GM23338 (cell line): Measurements from ENCODE around the gene OR2T10.
"Not testable (repeated sequence)": the region's sequence is repeated elsewhere in the genome, so short reads cannot be mapped to it uniquely, and the experiment has no call there.

Source experiments
- EZH2 ChIP-seq: fragments of 200-600 bp; sonication (generic); IDR thresholded peaks from one replicate; pipeline ENCODE4 v1.8.0; 2017; ENCODE audit warnings: antibody characterized with exemption, mild to moderate bottlenecking, low read depth; ENCODE audit not compliant: unreplicated experiment
- EZH2phosphoT487 ChIP-seq: fragments of 200-600 bp; sonication (generic); IDR thresholded peaks from one replicate; pipeline ENCODE4 v1.8.1; 2018; ENCODE audit warnings: antibody characterized with exemption; ENCODE audit not compliant: unreplicated experiment
- NANOG ChIP-seq: IDR thresholded peaks from 2 replicates; pipeline ENCODE4 v1.6.1; 2016; ENCODE audit warnings: antibody characterized with exemption, borderline replicate concordance
- REST ChIP-seq: IDR thresholded peaks from one replicate; pipeline ENCODE4 v1.6.1; 2018; ENCODE audit warnings: antibody characterized with exemption; ENCODE audit not compliant: unreplicated experiment
- TF ChIP-seq, protein P1 (sequence below), 2 experiments: fragments of 200-600 bp in 1 of 2; sonication (generic) in 1 of 2; conservative IDR thresholded peaks; 2 replicates each; pipeline versions ENCODE4 v1.5.1 to v1.6.1; 2016 to 2017; ENCODE audit warnings: antibody characterized with exemption in 2 of 2, low read depth in 2 of 2, mild to moderate bottlenecking in 2 of 2, moderate library complexity in 1 of 2
- TF ChIP-seq, protein P2 (sequence below): IDR thresholded peaks from 2 replicates; pipeline ENCODE4 v1.6.1; 2016; ENCODE audit warnings: antibody characterized with exemption

- TF ChIP-seq, protein P1, sequence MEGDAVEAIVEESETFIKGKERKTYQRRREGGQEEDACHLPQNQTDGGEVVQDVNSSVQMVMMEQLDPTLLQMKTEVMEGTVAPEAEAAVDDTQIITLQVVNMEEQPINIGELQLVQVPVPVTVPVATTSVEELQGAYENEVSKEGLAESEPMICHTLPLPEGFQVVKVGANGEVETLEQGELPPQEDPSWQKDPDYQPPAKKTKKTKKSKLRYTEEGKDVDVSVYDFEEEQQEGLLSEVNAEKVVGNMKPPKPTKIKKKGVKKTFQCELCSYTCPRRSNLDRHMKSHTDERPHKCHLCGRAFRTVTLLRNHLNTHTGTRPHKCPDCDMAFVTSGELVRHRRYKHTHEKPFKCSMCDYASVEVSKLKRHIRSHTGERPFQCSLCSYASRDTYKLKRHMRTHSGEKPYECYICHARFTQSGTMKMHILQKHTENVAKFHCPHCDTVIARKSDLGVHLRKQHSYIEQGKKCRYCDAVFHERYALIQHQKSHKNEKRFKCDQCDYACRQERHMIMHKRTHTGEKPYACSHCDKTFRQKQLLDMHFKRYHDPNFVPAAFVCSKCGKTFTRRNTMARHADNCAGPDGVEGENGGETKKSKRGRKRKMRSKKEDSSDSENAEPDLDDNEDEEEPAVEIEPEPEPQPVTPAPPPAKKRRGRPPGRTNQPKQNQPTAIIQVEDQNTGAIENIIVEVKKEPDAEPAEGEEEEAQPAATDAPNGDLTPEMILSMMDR (conservative IDR thresholded peaks at IDR 0.05; ENCODE audit: low read depth in 2 of 2), result not testable (repeated sequence)
- TF ChIP-seq EZH2, REST, EZH2phosphoT487, NANOG: not testable (repeated sequence)
- TF ChIP-seq, protein P2, sequence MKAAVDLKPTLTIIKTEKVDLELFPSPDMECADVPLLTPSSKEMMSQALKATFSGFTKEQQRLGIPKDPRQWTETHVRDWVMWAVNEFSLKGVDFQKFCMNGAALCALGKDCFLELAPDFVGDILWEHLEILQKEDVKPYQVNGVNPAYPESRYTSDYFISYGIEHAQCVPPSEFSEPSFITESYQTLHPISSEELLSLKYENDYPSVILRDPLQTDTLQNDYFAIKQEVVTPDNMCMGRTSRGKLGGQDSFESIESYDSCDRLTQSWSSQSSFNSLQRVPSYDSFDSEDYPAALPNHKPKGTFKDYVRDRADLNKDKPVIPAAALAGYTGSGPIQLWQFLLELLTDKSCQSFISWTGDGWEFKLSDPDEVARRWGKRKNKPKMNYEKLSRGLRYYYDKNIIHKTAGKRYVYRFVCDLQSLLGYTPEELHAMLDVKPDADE, result not testable (repeated sequence)
Measured at GRCh38 chr1:248572049-248572448, 25.5 kb downstream of the OR2T10 start.
